Neuronal stem cell (in vitro differentiated cells): ENCODE data around the gene HLX.
A peak's percentile ranks its signal among the peaks of the same experiment; 100 is the strongest.

Experiments used
- DNase-seq: peaks from one replicate; pipeline ENCODE4 v3.0.0-alpha.2; 2013; ENCODE audit warnings: low spot score
- H2AFZ ChIP-seq: one replicate; pipeline ENCODE4 v1.6.1; 2013; ENCODE audit warnings: mild to moderate bottlenecking, low read length, inconsistent platforms
- H2AK5ac ChIP-seq: 2 replicates; pipeline ENCODE4 v1.6.1; 2013; ENCODE audit warnings: low read depth, mild to moderate bottlenecking, inconsistent platforms, low read length, moderate library complexity, mixed read lengths
- H2BK120ac ChIP-seq: 2 replicates; pipeline ENCODE4 v1.6.1; 2013; ENCODE audit warnings: low read depth, mild to moderate bottlenecking, inconsistent platforms, low read length, moderate library complexity, mixed read lengths
- H2BK12ac ChIP-seq: one replicate; pipeline ENCODE4 v1.6.1; 2013; ENCODE audit warnings: low read length, inconsistent platforms
- H2BK15ac ChIP-seq: 2 replicates; pipeline ENCODE4 v1.6.1; 2013; ENCODE audit warnings: mild to moderate bottlenecking, low read length, inconsistent platforms, mixed read lengths
- H2BK5ac ChIP-seq: one replicate; pipeline ENCODE4 v1.6.1; 2013; ENCODE audit warnings: inconsistent platforms, mild to moderate bottlenecking, low read length, moderate library complexity
- H3K14ac ChIP-seq: one replicate; pipeline ENCODE4 v1.6.1; 2013; ENCODE audit warnings: low read length, inconsistent platforms
- H3K18ac ChIP-seq: 2 replicates; pipeline ENCODE4 v1.6.1; 2013; ENCODE audit warnings: low read length, inconsistent platforms
- H3K23ac ChIP-seq: 2 replicates; pipeline ENCODE4 v1.6.1; 2013; ENCODE audit warnings: low read depth, mild to moderate bottlenecking, mixed read lengths, low read length, inconsistent platforms; ENCODE audit not compliant: poor library complexity
- H3K27ac ChIP-seq: replicated peaks from 3 replicates; pipeline ENCODE4 v1.5.1; 2013; ENCODE audit warnings: low read length, inconsistent platforms
- H3K27me3 ChIP-seq, 3 experiments: 2 replicates each; pipeline ENCODE4 v1.6.1; 2013; ENCODE audit warnings: low read length in 3 of 3, mild to moderate bottlenecking in 2 of 3, inconsistent platforms in 1 of 3, low read depth in 1 of 3, mixed read lengths in 1 of 3, moderate library complexity in 1 of 3; ENCODE audit not compliant: control insufficient read depth in 3 of 3, insufficient read depth in 3 of 3
- H3K36me3 ChIP-seq, 2 donors: replicated peaks in 1 of 2; 2 replicates each; pipeline ENCODE4 v1.6.1; 2013; ENCODE audit warnings: low read length in 2 of 2; ENCODE audit not compliant: control insufficient read depth in 2 of 2, insufficient read depth in 2 of 2
- H3K4ac ChIP-seq: 2 replicates; pipeline ENCODE4 v1.6.1; 2013; ENCODE audit warnings: inconsistent platforms, mild to moderate bottlenecking, low read length, moderate library complexity
- H3K4me1 ChIP-seq, 2 donors: 1 replicate in 1 of 2; 2 replicates in 1 of 2; pipeline ENCODE4 v1.6.1; 2013; ENCODE audit warnings: low read length in 2 of 2, low read depth in 1 of 2; ENCODE audit not compliant: control insufficient read depth in 2 of 2, insufficient read depth in 1 of 2
- H3K4me2 ChIP-seq: one replicate; pipeline ENCODE4 v1.6.1; 2013; ENCODE audit warnings: mild to moderate bottlenecking, low read length, inconsistent platforms; ENCODE audit not compliant: insufficient read depth, poor library complexity, severe bottlenecking
- H3K4me3 ChIP-seq, 2 donors: 2 replicates each; pipeline ENCODE4 v1.5.1; 2013; ENCODE audit warnings: low read length in 2 of 2, mild to moderate bottlenecking in 2 of 2, inconsistent platforms in 1 of 2, moderate library complexity in 1 of 2
- H3K79me1 ChIP-seq: one replicate; pipeline ENCODE4 v1.6.1; 2013; ENCODE audit warnings: low read depth, mild to moderate bottlenecking, inconsistent platforms, low read length, moderate library complexity
- H3K9ac ChIP-seq: one replicate; pipeline ENCODE4 v1.6.1; 2013; ENCODE audit warnings: mild to moderate bottlenecking, low read depth, low read length, inconsistent platforms; ENCODE audit not compliant: poor library complexity
- H3K9me3 ChIP-seq, 2 donors: replicated peaks in 1 of 2; 2 replicates each; pipeline versions ENCODE3 to v1.6.1; 2013; ENCODE audit warnings: low read length in 2 of 2, mild to moderate bottlenecking in 2 of 2, inconsistent platforms in 1 of 2, low read depth in 1 of 2, mixed read lengths in 1 of 2, moderate library complexity in 1 of 2; ENCODE audit not compliant: control insufficient read depth in 2 of 2, insufficient read depth in 1 of 2
- H4K8ac ChIP-seq: one replicate; pipeline ENCODE4 v1.6.1; 2013; ENCODE audit warnings: low read depth, mild to moderate bottlenecking, inconsistent platforms, low read length, moderate library complexity
- H4K91ac ChIP-seq: one replicate; pipeline ENCODE4 v1.6.1; 2013; ENCODE audit warnings: low read length, low read depth, mild to moderate bottlenecking, inconsistent platforms; ENCODE audit not compliant: poor library complexity
- WGBS, 2 donors: extraction: QIAGEN DNeasy Blood & Tissue Kit; methylation state at CpG; one replicate each; pipeline ENCODE4 v1.1.7; 2013; ENCODE audit warnings: missing lambda C conversion rate in 2 of 2, mixed read lengths in 1 of 2; ENCODE audit not compliant: insufficient read length in 2 of 2, insufficient replicate concordance in 1 of 2; ENCODE audit errors: extremely low coverage in 2 of 2; 5-methylcytosine and 5-hydroxymethylcytosine counted together

The HLX gene

DNA sequence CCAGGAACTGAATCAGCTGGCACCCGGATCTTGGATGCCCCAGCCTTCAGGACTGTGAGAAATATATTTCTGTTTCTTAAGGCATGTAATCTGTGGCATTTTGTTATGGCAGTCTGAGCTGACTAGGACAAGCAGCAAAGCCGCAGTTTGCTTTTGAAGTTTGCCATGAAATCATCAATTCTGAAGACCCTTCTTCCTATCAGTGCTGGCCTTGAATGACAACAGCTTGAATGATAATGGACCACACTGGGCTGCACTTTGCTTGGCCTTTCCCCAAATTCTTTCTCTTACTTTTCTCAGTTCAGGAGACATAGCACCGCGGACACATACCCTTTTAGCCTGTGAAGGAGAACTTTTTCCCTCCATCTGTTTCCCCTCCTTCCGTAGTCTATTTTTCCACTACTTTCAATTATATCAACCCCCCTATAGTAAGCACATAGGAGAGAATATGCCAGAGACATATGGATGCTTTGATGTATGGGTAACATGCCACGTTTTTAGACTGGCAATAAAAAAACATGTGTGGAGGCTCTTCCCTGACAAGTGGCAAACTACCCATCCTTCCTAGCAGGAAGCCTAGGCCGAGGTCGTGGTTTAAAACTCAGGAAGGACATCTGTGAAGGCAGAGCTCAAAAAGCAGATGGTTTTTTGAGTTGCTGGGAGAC lies 42.9 kb downstream of the HLX start:
- no CpG with 5 or more reads among the region's 8 CpGs for WGBS, 2 donors

DNA sequence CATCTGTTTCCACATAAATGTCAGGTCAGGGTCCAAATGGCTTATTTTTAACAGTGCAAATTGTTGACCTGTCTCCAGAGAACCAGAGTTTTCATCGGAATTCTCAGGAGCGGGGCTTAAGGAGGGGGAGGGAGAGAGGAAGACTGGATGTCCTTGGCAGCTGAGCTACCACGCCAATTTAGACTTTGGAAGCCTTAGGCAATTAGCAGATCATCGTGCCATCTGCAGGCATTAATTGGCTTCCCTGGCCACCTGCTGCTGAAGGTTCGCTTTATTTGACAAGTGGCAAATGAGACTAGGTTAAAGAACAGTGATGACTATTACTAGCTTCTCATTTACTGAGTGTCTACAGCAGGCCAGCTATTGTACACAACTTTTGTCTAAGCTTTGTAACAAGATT lies 43.7 kb downstream of the HLX start:
- H2BK12ac ChIP-seq, result no peak overlapping the region
- no peak overlapping the region for H2BK15ac ChIP-seq
- peak; percentile 30 for DNase-seq
- H2AK5ac ChIP-seq, result no peak overlapping the region
- no peak overlapping the region for H3K23ac ChIP-seq
- H3K9ac ChIP-seq, result no peak overlapping the region
- H3K4me2 ChIP-seq, result no peak overlapping the region
- peaks cover 0 to 2% of the 10 kb centered on the region in 2 donors for H3K4me1 ChIP-seq
- no peaks in the 10 kb centered on the region for H3K9me3 ChIP-seq
- no peak overlapping the region for H3K14ac ChIP-seq
- no CpG with 5 or more reads among the region's 5 CpGs for WGBS, 2 donors
- no peak overlapping the region for H3K4ac ChIP-seq
- no peak overlapping the region for H4K91ac ChIP-seq
- H4K8ac ChIP-seq, result no peak overlapping the region
- no peaks in the 10 kb centered on the region for H3K36me3 ChIP-seq
- H2BK120ac ChIP-seq, result no peak overlapping the region
- no peaks in the 10 kb centered on the region for H3K79me1 ChIP-seq
- peaks cover 0 to 11% (median 0%) of the 10 kb centered on the region in 3 experiments for H3K27me3 ChIP-seq
- no peak overlapping the region for H2AFZ ChIP-seq
- no peak overlapping the region for H2BK5ac ChIP-seq
- no peak overlapping the region for H3K18ac ChIP-seq
- H3K27ac ChIP-seq, result no peak overlapping the region
- no peak overlapping the region for H3K4me3 ChIP-seq

More for the DNA sequence above, 42.9 kb downstream of the HLX start:
- Histone ChIP-seq H3K9ac (no peak overlapping the region), H3K4me2 (no peak overlapping the region), H4K8ac (no peak overlapping the region), H2AK5ac (no peak overlapping the region), H4K91ac (no peak overlapping the region), H3K27ac (no peak overlapping the region), H3K27me3 (peaks cover 0 to 11% (median 0%) of the 10 kb centered on the region in 3 experiments), H3K4ac (no peak overlapping the region), H3K18ac (no peak overlapping the region), H2AFZ (no peak overlapping the region), H2BK120ac (no peak overlapping the region), H2BK12ac (no peak overlapping the region), H3K23ac (no peak overlapping the region), H2BK5ac (no peak overlapping the region), H3K79me1 (no peaks in the 10 kb centered on the region), H2BK15ac (no peak overlapping the region), H3K36me3 (no peaks in the 10 kb centered on the region), H3K4me1 (peaks cover 0 to 2% of the 10 kb centered on the region in 2 donors), H3K14ac (no peak overlapping the region), H3K4me3 (no peak overlapping the region), H3K9me3 (no peaks in the 10 kb centered on the region)
- no peak for DNase-seq

DNA sequence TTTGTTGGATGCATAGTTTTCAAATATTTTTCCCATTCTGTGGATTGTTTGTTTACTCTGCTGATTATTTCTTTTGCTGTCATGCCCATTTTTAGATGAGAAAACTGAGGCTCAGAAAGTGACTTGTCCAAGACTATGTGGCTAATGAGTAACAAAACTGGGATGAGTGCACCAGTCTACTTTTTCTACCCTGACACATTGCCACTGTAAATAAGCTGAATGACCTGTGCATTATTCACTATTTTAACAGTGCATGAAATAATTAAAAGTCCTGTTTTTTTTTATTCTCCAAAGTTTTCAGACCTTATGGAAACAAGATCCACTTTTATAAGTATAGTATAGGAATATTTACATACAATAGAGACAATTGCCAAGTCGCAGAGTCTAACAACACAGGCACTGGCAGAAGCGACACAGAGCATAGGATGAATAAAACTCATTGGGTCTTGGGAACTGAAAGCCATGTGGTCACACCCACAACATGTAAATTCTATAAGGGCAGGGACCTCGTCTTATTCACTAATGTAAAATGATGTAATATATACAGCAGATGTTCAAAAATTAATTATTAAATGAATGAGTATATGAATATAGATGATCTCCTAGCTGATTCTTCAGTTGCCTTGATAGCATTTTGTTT lies 45.2 kb downstream of the HLX start:
- no peak for DNase-seq
- no peak overlapping the region for H2AK5ac ChIP-seq
- H3K9ac ChIP-seq, result no peak overlapping the region
- no peak overlapping the region for H2BK15ac ChIP-seq
- H4K91ac ChIP-seq, result no peak overlapping the region
- H3K4ac ChIP-seq, result no peak overlapping the region
- peaks cover 0 to 11% (median 0%) of the 10 kb centered on the region in 3 experiments for H3K27me3 ChIP-seq
- H4K8ac ChIP-seq, result no peak overlapping the region
- no peak overlapping the region for H2BK5ac ChIP-seq
- no peak overlapping the region for H3K14ac ChIP-seq
- H3K23ac ChIP-seq, result no peak overlapping the region
- no peaks in the 10 kb centered on the region for H3K36me3 ChIP-seq
- H2AFZ ChIP-seq, result no peak overlapping the region
- H2BK120ac ChIP-seq, result no peak overlapping the region
- no peak overlapping the region for H3K4me2 ChIP-seq
- H3K18ac ChIP-seq, result no peak overlapping the region
- H3K79me1 ChIP-seq, result no peaks in the 10 kb centered on the region
- H3K4me3 ChIP-seq, result no peak overlapping the region
- H2BK12ac ChIP-seq, result no peak overlapping the region
- H3K27ac ChIP-seq, result no peak overlapping the region
- no CpG with 5 or more reads among the region's 3 CpGs for WGBS, 2 donors
- H3K9me3 ChIP-seq, result no peaks in the 10 kb centered on the region
- no peaks in the 10 kb centered on the region for H3K4me1 ChIP-seq

DNA sequence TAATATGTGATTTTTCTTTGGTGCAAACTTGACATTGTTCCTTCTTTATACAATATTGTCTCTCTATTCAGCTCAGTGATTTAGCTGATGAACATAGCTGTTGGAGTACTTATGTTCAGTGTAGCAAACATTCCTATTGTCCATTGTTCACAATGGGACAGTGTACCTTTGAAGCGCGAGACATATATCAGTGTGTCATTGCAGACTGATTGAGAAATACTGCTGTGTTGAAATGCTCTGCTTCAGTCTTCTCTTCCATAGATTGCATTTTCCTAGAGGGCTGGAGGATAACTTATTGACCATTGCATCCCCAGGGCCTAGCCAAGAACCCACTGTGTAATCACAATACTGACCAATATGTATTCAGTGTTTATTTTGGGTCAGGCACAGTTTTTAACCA lies 46.5 kb downstream of the HLX start:
- no peaks in the 10 kb centered on the region for H3K36me3 ChIP-seq
- no peak overlapping the region for H3K9ac ChIP-seq
- no CpG with 5 or more reads among the region's 2 CpGs for WGBS, 2 donors
- no peak overlapping the region for H2AFZ ChIP-seq
- no peak overlapping the region for H3K4me3 ChIP-seq
- no peak overlapping the region for H3K4ac ChIP-seq
- no peak overlapping the region for H4K91ac ChIP-seq
- H3K18ac ChIP-seq, result no peak overlapping the region
- no peak overlapping the region for H2AK5ac ChIP-seq
- no peak overlapping the region for H2BK120ac ChIP-seq
- no peak for DNase-seq
- H2BK5ac ChIP-seq, result no peak overlapping the region
- no peaks in the 10 kb centered on the region for H3K79me1 ChIP-seq
- no peak overlapping the region for H3K23ac ChIP-seq
- no peak overlapping the region for H4K8ac ChIP-seq
- H3K9me3 ChIP-seq, result no peaks in the 10 kb centered on the region
- H2BK15ac ChIP-seq, result no peak overlapping the region
- H3K4me2 ChIP-seq, result no peak overlapping the region
- peaks cover 0 to 8% (median 0%) of the 10 kb centered on the region in 3 experiments for H3K27me3 ChIP-seq
- no peak overlapping the region for H3K14ac ChIP-seq
- no peak overlapping the region for H3K27ac ChIP-seq
- H2BK12ac ChIP-seq, result no peak overlapping the region
- H3K4me1 ChIP-seq, result no peaks in the 10 kb centered on the region
